Activated T-helper 1 cell treated with anti-CD3 and anti-CD28 coated beads, Interleukin-2, amount 50 U/mL, for 16 hours (primary cell): Measurements from ENCODE around the gene TNFSF11.
"Not testable (repeated sequence)": the region's sequence is repeated elsewhere in the genome, so short reads cannot be mapped to it uniquely, and the experiment has no call there.

ENCODE experiments used
- DNase-seq, 2 donors: peaks; one replicate each; pipeline ENCODE4 v3.0.0-alpha.2; 2020; ENCODE audit warnings: low read depth in 1 of 2, low spot score in 1 of 2

The TNFSF11 gene

DNA sequence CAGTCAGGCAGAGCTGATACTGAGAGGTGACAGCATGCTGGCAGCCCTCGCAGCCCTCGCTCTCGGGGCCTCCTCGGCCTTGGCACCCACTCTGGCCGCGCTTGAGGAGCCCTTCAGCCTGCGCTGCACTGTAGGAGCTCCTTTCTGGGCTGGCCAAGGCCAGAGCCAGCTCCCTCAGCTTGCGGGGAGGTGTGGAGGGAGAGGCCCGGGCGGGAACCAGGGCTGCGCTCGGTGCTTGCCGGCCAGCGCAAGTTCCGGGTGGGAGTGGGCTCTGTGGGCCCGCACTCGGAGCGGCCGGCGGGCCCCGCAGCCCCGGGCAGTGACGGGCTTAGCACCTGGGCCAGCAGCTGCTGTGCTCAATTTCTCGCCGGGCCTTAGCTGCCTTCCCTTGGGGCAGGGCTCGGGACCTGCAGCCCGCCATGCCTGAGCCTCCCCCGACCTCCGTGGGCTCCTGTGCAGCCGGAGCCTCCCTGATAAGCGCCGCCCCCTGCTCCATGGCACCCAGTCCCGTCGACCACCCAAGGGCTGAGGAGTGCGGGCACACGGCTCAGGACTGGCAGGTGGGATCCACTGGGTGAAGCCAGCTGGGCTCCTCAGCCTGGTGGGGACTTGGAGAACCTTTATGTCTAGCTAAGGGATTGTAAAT, 14.3 kb upstream of the TNFSF11 start:
- not testable (repeated sequence) for DNase-seq

DNA sequence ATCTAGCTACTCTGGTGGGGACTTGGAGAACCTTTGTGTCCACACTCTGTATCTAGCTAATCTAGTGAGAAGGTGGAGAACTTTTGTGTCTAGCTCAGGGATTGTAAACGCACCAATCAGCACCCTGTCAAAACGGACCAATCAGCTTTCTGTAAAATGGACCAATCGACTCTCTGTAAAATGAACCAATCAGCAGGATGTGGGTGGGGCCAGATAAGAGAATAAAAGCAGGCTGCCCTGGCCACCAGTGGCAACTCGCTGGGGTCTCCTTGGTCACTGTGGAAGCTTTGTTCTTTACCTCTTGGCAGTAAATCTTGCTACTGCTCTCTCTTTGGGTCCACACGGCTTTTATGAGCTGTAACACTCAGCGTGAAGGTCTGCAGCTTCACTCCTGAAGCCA, 13.6 kb upstream of the TNFSF11 start:
- DNase-seq: not testable (repeated sequence)

DNA sequence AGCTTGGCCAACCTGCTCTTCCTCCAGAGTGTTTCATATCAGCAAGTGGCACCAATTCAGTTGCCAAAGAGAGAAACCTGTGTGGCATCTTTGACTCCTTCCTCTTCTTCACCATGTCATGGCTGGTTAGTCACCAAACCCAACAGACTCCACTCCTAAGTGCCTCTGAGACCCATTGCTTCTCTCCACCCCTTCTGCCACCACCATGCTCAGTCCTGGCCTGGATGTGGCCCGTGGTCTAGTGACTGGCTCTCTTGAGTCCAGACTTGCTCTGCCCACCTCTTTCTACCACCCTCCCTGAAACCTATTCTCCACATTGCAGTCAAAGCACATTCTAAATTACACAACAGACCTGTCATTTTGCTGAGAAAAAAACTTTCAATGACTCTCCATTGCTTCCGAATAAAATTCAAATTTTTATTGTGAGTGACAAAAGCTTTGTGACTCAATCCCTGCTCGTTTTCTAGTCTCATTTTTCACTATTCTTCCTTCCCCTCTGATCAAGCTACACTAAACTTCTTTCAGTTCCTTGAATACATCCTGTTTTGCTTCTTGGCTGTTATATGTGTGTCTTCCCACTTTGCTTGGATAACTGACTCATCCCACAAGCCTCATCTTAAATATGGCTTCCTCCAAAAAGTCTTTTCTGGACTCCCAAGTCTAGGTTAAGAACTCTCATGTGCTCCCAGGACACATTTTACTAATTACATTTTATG, 12.0 kb upstream of the TNFSF11 start:
- DNase-seq: no peak

DNA sequence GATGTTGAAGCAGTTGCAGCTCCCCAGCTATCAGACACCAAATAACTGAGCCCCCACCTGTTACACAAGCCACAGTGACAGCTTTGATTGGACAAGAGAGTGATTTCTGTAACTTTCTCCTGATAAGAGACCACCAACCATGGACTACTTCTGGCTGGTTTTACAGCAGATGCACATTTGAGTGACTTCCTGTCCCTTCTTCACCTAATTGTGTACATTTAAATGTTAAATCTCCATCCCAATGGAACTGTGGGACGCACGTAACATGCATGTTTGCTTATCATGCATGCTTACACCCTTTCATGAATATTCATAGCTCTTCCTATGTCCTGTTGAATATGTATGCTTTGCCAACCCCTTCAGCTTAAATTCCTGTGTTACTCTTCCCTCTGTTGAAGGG, 6.0 kb upstream of the TNFSF11 start:
- no peak for DNase-seq

DNA sequence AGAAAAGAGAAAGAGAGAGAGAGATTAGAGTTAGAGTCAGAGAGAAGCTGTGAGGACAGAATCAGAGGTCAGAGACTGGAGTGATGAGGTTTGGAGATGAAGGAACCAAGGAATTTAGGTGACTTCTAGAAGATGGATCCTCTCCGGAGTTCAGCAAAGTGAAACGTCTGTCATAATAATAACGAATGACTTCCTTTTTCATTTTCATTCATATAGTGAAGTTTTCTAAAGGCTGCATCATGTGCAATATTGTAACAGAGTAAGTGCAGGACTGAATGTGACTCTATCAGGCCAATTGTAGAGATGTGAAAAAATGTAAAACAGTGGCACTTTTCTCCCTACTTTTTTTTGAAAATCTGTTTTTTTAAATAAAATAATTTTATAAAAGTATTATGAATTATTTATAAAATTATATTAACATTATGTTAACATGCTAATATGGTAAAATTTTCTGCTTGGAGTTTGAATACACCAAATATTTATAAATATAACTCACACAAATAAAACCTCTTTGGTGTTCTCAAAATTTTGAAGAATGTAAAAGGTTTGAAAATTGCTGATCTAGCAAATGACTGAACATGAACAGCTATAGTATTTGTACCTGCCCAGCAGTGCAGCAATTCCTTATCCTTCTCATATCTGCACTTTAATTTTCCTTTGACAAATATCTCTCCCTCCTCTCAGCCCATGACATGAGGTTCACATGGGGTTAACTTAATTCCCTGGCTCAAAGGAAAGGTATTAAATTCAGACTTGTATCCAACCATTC, 4.2 kb upstream of the TNFSF11 start:
- DNase-seq: no peak

DNA sequence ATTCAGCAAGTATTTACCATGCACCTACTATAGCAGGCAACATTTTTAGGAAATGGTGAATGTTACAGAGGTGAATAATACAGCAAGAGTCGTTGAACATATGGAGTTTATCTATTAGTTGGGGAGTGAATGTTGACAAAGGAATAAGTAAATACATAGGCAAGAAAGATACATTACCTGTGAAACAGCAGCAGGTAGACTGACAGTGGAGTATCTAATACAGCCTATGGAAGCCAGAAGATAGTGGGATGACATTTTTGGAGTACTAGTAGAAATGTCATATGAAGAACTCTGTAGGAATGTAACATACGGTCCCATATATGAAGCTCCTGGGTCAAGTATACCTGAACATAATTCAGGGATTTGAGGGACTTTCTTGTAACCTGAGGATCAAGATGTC, 2.1 kb upstream of the TNFSF11 start:
- DNase-seq: no peak

DNA sequence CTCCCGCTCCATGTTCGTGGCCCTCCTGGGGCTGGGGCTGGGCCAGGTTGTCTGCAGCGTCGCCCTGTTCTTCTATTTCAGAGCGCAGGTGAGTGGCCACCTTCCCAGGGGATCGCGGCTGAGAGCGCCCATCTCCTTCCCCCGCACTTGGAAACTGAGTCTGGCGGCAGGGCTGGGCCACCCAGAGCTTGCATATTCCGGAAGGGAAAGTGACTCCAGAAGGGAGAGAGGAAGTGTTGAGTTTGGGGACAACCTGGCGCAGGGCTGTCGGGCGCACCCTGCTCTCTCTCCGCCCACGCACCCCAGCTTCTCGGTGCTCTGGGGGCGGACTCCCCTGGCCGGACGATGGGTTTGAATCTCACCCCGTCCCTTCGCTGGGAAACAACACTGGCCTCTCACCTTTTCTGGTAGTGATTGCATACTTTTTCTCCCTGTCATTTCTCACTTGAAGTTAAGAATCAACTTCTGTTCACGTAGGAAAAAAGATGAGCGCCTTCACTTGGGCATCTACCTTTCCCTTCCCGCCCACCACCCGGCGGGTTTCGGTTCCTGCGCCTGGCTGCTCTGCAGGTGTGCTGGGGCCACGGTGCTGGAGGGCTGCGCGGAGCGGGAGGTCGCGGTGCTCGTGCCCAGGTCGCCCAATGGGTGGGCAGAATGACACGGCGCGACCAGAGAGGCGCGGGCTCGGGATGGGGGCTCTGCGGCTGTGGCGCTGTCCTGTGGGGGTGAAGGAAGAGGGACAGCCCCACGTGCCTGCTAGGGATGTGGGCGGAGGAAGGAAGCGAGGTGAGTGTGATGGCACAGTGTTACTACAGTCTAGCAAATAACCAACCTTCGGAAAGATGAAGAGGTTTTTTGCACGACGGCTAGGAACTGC, 721 bp downstream of the TNFSF11 start:
- peak in 1 of 2 donors; percentile 23 for DNase-seq

DNA sequence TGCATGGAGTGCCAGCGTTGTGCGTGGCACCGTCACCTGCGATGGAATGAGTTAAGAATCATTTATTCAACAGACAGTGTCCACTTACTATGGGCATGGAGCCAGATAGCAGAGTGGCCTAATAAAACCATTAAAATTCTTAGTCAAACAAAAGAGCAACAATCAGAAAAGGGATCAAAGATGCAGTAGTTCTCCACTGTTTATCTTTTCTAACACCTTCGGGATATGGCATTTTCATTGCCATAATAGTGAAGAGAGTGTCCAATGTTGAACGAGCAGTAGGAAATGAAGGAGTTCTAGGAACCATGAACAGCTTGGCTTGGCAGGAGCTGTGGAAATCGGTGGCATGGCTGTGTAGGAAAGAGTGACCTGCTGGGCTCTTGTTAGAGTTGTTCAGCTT, 2.0 kb downstream of the TNFSF11 start:
- no peak for DNase-seq

DNA sequence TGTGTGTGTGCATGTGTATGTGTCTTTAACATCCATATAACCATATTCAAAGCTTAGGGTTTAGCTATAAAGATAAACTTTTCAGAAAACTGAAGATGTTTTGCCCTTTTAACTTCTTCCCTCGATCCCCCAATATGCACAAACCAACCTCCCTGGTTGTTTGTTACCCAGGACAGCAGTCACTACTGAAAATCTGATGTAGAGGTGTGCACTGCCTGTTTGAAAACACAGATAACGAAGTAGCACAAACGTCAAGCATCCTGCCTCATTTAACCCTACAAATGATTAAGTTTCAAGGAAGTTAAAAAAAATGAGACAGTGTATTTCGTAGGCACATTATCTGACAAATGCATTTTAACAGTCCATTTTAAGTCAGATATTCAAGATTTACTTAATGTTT, 3.6 kb downstream of the TNFSF11 start:
- no peak for DNase-seq

DNA sequence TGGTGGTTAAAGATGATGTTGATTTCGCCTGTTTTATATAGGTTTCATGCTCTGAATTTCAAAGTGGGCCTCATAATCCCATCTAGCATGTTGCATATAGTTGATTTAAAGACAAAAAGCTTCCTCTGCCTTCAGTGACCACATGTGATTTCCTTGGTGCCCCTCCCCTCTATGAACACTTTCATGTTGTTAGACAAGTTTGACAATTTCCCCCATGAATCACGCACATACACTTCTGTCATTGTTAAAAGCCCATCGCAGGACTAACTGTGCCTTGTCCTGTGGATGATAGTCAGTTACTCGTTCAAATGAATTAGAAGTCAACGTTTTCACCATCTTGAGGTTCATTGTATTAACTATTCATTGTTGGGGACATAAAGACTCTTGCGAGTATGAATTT, 6.7 kb downstream of the TNFSF11 start:
- DNase-seq: no peak

DNA sequence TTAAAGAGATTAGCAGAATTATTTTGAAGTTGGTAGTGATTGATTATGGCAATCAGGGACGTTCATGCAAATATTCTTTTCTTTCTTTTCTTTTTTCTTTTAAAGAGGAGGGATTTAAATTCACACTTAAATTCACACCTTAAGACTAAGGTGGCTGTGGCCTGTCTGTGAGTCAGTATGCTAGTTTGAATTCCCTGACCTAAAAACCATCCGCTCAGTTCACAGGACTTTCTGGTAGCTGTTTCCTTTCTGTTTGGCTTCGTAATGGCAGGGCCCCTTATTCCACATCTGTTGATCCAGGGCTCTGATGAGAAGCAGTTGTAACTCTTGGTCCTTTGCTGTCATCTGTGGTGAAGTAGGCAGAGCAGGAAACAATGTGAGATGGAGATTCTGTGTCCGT, 7.5 kb downstream of the TNFSF11 start:
- DNase-seq: no peak

DNA sequence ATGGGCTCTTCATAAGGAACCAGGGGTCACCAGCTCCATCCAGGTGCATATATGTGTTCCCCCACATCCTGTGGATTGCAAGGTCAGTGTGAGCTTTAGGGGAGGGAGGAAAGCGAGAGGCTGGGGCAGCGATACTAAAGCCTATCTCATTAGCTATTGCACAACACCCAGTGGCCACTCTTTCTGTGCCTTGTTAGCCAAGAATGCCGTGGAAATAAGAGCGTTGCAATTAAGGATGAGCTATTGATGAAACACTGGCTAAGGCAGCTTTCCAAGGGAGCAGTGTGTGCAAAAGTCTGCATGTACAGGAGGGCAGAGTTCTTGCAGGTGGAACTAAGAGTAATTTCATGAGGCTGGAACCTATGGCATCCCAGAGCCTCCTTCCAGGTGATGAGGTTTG, 17.6 kb downstream of the TNFSF11 start:
- no peak for DNase-seq

DNA sequence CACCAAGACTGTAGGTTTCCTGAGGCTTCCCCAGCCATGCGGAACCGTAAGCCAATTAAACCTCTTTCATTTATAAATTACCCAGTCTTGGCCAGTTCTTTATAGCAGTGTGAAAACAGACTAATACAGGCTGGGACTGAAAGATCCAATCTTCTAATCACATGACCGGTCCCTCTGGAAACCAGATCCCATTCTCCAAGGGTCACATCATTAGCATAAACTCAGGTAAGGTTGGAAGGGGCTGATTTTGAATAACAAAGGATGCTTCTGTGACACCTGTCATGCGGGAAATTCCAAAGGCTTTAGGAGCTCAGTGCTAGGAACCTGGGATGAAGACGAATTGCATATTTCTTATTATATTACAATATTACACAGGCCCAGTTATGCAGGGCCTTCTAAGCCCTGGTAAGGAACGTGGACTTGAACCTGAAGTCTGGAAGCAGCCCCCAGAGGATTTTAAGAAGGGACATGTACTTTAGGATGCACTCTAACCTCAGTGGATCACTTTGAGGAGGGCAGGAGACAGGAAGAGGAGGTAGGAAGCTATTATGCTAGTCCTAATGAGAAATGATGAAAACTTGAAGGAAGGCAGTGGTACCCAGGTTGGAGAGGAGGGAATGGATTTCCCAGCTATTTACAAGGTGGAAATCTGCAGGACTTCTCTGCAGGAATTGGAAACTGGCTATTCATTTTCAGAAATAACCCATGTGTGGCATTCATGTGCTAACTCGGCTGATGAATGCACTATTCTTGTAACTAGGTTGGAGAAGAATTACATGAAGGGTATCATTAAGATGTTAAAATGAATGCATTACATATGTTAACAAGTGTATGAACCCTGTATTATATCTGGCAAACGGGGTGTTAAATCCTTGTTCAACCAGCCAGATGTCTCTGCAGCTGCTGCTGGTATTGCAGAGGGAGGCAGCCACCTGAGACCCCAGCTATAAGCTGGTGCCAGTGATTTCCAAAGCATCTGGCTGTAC, 19.3 kb downstream of the TNFSF11 start:
- DNase-seq: no peak

DNA sequence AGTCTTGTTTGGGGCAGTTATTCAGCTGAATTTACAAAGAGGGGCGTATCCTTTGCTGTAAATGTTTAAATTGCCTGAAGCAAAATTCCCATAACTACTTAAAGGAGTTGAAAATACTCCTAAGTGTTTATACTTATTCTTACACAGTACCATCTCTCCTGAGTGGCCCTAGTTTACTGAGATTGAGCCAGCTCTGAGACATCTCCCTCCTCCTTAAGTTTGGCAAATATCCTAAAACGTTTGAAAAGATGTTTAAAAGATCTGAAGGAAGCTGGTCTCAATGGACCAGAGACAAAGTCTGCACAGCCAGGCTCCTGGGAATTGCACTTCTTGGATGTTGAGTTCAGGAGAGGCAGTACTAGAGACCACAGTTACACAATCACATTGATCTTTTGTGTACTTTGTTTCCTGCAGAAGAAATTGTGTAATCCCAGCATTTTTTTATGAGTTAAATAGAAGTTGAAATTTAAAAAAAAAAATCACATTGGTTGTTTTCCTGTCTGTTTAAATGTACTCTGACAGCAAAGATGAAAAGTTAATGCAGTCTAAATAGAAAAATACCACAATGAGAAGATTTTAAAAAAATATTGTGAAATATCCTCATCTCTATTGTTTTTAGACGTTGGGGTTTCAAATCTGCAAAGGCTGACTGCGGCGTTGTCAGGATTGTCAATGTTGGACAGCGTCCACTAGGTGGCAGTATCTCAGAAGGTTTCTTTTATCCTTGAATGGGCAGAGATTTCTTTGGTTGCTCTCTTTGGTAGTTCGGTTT, 20.7 kb downstream of the TNFSF11 start:
- peak in 1 of 2 donors; percentile 9 for DNase-seq

DNA sequence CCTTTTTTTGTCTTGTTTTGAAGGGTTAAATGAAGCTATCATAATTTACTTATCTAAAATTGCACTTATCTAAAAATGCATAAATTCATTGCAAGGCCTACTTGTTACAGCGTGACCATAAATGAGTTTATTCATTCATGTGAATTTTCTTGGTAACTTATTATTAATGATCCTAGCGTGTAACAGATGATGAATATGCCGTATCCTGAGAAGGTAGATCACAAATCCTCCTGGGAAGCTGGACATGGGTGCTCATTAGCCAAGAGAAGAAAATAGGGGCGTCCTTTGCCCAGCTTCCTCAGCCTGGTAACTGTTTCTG, 21.3 kb downstream of the TNFSF11 start:
- DNase-seq: no peak

DNA sequence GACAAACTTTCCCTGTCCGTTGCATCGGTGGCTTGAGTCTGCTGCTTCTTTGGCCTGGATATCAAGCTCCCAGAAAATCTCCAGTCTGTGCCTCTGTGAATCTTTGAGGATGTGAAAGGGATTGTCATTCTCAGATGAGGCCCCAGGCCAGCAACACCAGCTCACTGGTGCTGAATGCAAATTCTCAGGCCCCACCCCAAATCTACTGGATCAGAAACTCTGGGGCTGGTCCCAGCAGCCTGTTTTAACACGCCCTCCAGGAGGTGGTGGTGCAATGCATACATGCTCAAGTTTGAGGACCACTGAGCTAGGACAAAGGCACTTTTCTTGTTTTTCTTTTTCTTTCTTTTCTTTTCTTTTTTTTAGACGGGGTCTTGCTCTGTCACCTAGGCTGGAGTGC, 23.6 kb downstream of the TNFSF11 start:
- DNase-seq: no peak

DNA sequence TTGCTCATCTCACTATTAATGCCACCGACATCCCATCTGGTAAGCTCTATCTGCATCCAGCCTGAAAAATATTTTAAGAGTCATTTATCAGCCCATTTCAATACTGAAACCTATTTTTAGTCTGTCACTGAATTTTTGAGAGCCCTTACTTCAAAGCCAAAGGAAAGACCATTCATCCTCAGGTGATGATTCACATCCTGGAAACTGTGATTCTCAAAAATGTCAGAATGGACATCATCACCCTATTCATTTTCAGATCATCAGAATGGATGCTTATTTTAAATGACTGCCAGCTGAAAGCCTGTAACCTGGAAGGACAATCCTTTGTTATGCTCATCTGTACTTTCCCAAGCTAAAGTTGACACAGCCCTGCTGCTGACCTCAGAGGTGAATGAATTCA, 27.0 kb downstream of the TNFSF11 start:
- no peak for DNase-seq

DNA sequence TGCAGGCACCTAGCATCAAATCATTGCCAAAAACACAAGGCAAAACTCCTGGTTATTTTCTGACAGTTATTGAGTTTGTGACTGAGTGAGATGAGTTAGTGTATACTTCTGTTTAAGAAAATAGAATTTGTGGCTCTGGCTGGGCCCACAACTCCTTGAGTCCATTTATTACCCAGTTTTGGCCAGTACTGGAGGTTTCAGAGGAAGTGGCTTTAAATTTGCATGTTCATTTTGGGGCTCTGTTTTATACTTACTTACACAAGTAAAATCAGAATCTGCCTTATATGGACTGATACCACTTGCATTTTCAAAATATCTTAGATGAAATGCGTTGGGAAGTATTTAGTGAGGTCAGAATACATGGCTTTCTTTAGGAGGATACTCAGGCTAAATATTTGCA, 29.0 kb downstream of the TNFSF11 start:
- DNase-seq: no peak

DNA sequence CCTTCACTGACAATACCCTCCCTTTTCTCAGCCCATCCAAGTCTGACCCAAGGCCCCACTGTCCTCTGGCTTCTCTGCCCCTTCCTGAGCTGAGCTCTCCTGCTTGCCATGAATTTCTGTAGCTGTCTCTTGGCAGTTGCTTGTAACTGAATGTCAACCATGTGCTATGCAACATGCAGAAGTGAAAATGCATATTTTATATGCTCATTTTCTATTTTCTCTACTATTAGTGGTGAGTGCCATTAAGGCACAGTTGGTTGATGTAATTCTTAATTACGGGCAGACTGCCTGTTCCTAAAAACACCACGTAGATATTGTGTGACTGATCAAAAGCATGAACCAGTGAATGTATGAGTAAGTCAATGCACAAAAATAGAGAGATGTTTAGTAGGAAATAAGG, 29.6 kb downstream of the TNFSF11 start:
- no peak for DNase-seq

DNA sequence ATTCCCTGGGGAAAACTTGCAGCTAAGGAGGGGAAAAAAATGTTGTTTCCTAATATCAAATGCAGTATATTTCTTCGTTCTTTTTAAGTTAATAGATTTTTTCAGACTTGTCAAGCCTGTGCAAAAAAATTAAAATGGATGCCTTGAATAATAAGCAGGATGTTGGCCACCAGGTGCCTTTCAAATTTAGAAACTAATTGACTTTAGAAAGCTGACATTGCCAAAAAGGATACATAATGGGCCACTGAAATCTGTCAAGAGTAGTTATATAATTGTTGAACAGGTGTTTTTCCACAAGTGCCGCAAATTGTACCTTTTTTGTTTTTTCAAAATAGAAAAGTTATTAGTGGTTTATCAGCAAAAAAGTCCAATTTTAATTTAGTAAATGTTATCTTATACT, 33.6 kb downstream of the TNFSF11 start:
- no peak for DNase-seq
